Fibroblast of lung (primary cell): ENCODE results near the gene FAM193B. TPM values are rescaled to one million over a fixed set of nuclear protein-coding genes. Genes with fewer than 3 reads are reported as not detected.

Experiments used
- DNase-seq, 2 donors: peaks; one replicate each; pipeline versions ENCODE4 v3.0.0 to v3.0.0-alpha.2; 2010; ENCODE audit warnings: low read depth in 2 of 2
- H2AFZ ChIP-seq: 2 replicates; pipeline ENCODE4 v1.5.1; 2012; ENCODE audit warnings: low read length, control low read depth, inconsistent platforms
- H3K27ac ChIP-seq: 2 replicates; pipeline ENCODE4 v1.5.1; 2011; ENCODE audit warnings: low read length, control low read depth; ENCODE audit not compliant: insufficient read depth
- H3K27me3 ChIP-seq: 2 replicates; pipeline ENCODE4 v1.5.1; 2011; ENCODE audit warnings: mild to moderate bottlenecking, low read length; ENCODE audit not compliant: control insufficient read depth, insufficient read depth
- H3K36me3 ChIP-seq: 2 replicates; pipeline ENCODE4 v1.5.1; 2011; ENCODE audit warnings: low read length; ENCODE audit not compliant: control insufficient read depth, insufficient read depth
- H3K4me1 ChIP-seq: 2 replicates; pipeline ENCODE4 v1.5.1; 2011; ENCODE audit warnings: low read length; ENCODE audit not compliant: control insufficient read depth, insufficient read depth; ENCODE audit errors: extremely low read depth
- H3K4me2 ChIP-seq: 2 replicates; pipeline ENCODE4 v1.5.1; 2011; ENCODE audit warnings: low read length, control low read depth; ENCODE audit not compliant: insufficient read depth; ENCODE audit errors: extremely low read depth
- H3K4me3 ChIP-seq, 4 experiments: fragments of 200-600 bp in 1 of 4; sonication (generic) in 1 of 4; replicated peaks in 1 of 4; 2 replicates each; pipeline ENCODE4 v1.5.1; 2011 to 2016; ENCODE audit warnings: low read length in 4 of 4, low read depth in 3 of 4, mild to moderate bottlenecking in 3 of 4, control low read depth in 2 of 4, inconsistent platforms in 1 of 4, mixed read lengths in 1 of 4; ENCODE audit not compliant: insufficient read depth in 1 of 4; ENCODE audit errors: control extremely low read depth in 1 of 4
- H3K79me2 ChIP-seq: 2 replicates; pipeline ENCODE4 v1.5.1; 2012; ENCODE audit warnings: mild to moderate bottlenecking, low read length, inconsistent platforms; ENCODE audit not compliant: control insufficient read depth, insufficient read depth
- H3K9ac ChIP-seq: 2 replicates; pipeline ENCODE4 v1.5.1; 2011; ENCODE audit warnings: mild to moderate bottlenecking, low read length, control low read depth; ENCODE audit not compliant: insufficient read depth
- H3K9me3 ChIP-seq: 2 replicates; pipeline ENCODE4 v1.5.1; 2012; ENCODE audit warnings: low read depth, low read length; ENCODE audit not compliant: control insufficient read depth, insufficient read depth
- H4K20me1 ChIP-seq: 2 replicates; pipeline ENCODE4 v1.5.1; 2011; ENCODE audit warnings: low read length; ENCODE audit not compliant: control insufficient read depth, insufficient read depth; ENCODE audit errors: extremely low read depth
- EZH2 ChIP-seq: IDR thresholded peaks from 2 replicates; pipeline ENCODE4 v1.5.1; 2012; ENCODE audit warnings: low read length, control low read depth, mild to moderate bottlenecking; ENCODE audit errors: missing control alignments
- polyA plus RNA-seq, 2 donors: library from polyadenylated mRNA; depleted of rRNA in 1 of 2; stranded (reverse) in 1 of 2; unstranded in 1 of 2; fragments of >200 nt; gene quantifications; 2 replicates each; pipeline ENCODE4 v1.2.1, GENCODE V29; 2011 to 2012; ENCODE audit warnings: missing spikeins in 1 of 2
- total RNA-seq: library from RNA; depleted of rRNA; stranded (reverse); fragments of >200 nt; gene quantifications from 2 replicates; pipeline ENCODE4 v1.2.1, GENCODE V29; 2014
- TF ChIP-seq, protein P1 (sequence below), 2 donors: IDR thresholded peaks in 1 of 2; conservative IDR thresholded peaks in 1 of 2; 1 replicate in 1 of 2; 2 replicates in 1 of 2; pipeline ENCODE4 v1.5.1; 2011 to 2012; ENCODE audit warnings: low read length in 2 of 2, control low read depth in 1 of 2, inconsistent platforms in 1 of 2, low read depth in 1 of 2, mild to moderate bottlenecking in 1 of 2

FAM193B gene
- total and polyA plus RNA-seq, 2 donors (not counting 1 experiment from before 2014, with no cell fraction given), result 27.9 to 28.4 TPM

- Histone ChIP-seq H3K36me3 (peaks cover 27% of the 10 kb centered on the region), H3K79me2 (no peaks in the 10 kb centered on the region), H3K9me3 (no peaks in the 10 kb centered on the region), H2AFZ (no peak overlapping the region), H3K4me2 (no peak overlapping the region), H3K4me1 (no peaks in the 10 kb centered on the region), H3K27ac (no peak overlapping the region), H4K20me1 (no peaks in the 10 kb centered on the region), H3K4me3 (no peak overlapping the region), H3K9ac (no peak overlapping the region), H3K27me3 (no peaks in the 10 kb centered on the region)
- no peak for TF ChIP-seq EZH2
- TF ChIP-seq, protein P1, sequence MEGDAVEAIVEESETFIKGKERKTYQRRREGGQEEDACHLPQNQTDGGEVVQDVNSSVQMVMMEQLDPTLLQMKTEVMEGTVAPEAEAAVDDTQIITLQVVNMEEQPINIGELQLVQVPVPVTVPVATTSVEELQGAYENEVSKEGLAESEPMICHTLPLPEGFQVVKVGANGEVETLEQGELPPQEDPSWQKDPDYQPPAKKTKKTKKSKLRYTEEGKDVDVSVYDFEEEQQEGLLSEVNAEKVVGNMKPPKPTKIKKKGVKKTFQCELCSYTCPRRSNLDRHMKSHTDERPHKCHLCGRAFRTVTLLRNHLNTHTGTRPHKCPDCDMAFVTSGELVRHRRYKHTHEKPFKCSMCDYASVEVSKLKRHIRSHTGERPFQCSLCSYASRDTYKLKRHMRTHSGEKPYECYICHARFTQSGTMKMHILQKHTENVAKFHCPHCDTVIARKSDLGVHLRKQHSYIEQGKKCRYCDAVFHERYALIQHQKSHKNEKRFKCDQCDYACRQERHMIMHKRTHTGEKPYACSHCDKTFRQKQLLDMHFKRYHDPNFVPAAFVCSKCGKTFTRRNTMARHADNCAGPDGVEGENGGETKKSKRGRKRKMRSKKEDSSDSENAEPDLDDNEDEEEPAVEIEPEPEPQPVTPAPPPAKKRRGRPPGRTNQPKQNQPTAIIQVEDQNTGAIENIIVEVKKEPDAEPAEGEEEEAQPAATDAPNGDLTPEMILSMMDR (conservative IDR thresholded peaks at IDR 0.05 in 1 of 2, IDR thresholded peaks at IDR 0.05 in 1 of 2; ENCODE audit: low read depth in 1 of 2, low read length in 2 of 2), result no peak
- no peak for DNase-seq
Observed at GRCh38 chr5:177508221-177508611, 46.1 kb downstream of the FAM193B start.

GRCh38 chr5:177507596-177508220 is 46.7 kb downstream of the FAM193B start:
- no peak overlapping the region for H3K27ac ChIP-seq
- no peaks in the 10 kb centered on the region for H3K9me3 ChIP-seq
- H3K27me3 ChIP-seq, result no peaks in the 10 kb centered on the region
- H3K79me2 ChIP-seq, result no peaks in the 10 kb centered on the region
- peaks cover 22% of the 10 kb centered on the region for H3K36me3 ChIP-seq
- H3K4me3 ChIP-seq, result no peak overlapping the region
- no peak for TF ChIP-seq EZH2
- TF ChIP-seq, protein P1 (conservative IDR thresholded peaks at IDR 0.05 in 1 of 2, IDR thresholded peaks at IDR 0.05 in 1 of 2; ENCODE audit: low read depth in 1 of 2, low read length in 2 of 2), result no peak
- H3K4me1 ChIP-seq, result no peaks in the 10 kb centered on the region
- H4K20me1 ChIP-seq, result no peaks in the 10 kb centered on the region
- DNase-seq, result no peak
- no peak overlapping the region for H2AFZ ChIP-seq
- no peak overlapping the region for H3K4me2 ChIP-seq
- no peak overlapping the region for H3K9ac ChIP-seq

DNA sequence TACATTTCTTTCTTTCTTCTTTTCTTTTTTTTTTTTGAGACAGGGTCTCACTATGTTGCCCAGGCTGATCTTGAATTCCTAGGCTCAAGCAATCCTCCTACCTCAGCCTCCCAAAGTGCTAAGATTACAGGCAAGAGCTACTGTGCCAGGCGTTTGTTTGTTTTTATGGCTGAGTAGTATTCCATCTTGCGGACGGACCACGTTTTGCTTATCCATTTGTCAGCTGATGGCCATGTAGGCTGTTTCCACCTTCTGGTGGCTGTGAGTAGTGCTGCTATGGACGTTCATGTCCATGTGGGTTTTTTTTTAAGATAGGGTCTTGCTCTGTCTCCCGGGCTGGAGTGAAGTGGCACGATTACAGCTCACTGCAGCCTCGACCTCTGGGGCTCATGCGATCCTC is 47.2 kb downstream of the FAM193B start:
- TF ChIP-seq, protein P1 (conservative IDR thresholded peaks at IDR 0.05 in 1 of 2, IDR thresholded peaks at IDR 0.05 in 1 of 2; ENCODE audit: low read depth in 1 of 2, low read length in 2 of 2), result peak; percentile 5 to 29
- no peak for TF ChIP-seq EZH2
- H3K9ac ChIP-seq, result no peak overlapping the region
- H3K27me3 ChIP-seq, result no peaks in the 10 kb centered on the region
- H3K79me2 ChIP-seq, result no peaks in the 10 kb centered on the region
- no peak for DNase-seq
- H2AFZ ChIP-seq, result no peak overlapping the region
- peaks cover 18% of the 10 kb centered on the region for H3K36me3 ChIP-seq
- H3K4me2 ChIP-seq, result no peak overlapping the region
- H3K27ac ChIP-seq, result no peak overlapping the region
- no peak overlapping the region for H3K4me3 ChIP-seq
- no peaks in the 10 kb centered on the region for H3K4me1 ChIP-seq
- H3K9me3 ChIP-seq, result no peaks in the 10 kb centered on the region
- no peaks in the 10 kb centered on the region for H4K20me1 ChIP-seq
